ENCODE data around the gene SLC1A2. TPM values are rescaled to one million over a fixed set of nuclear protein-coding genes. Genes with fewer than 3 reads are reported as not detected.

Gene SLC1A2
- total and polyA plus RNA-seq, 11 donors: 0.80 to 23.5 (median 5.2) TPM

DNA sequence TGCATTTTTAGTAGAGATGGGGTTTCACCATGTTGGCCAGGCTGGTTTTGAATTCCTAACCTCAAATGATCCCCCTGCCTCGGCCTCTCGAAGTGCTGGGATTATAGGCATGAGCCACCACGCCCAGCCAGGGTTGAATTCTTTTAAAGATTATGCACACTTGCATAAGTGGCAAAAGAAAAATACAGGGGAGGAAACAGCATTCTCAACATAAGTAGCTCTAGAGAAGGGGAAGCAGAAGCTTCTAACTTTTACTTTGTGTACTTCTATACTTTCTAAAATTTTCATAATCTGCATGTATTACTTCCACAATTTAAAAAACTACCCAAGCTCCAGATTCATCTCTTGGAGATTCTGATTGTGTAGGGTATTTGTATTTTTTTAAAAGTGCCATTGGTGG lies 108.0 kb downstream of the SLC1A2 start:
- WGBS, 4 donors: 78 to 94% (median 93%) methylated on average over 3 of the region's 3 CpGs

DNA sequence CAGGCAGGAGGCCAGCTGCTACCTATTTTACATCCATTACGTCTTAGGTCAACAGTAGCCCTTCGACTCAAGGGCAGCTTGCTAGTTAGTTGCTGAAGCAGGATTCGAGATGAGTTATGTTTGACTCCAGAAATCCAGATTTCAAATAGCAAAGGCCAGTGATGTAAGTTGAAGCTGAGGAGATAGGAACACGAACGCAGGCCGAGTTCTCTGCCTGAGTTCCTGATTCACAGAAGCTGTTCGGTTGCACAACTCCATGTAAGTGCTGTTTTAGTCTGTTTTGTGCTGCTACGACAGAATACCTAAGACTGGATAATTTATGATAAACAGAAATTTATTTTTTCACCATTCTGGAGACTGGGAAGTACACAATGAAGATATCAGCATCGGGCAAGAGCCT lies 111.2 kb downstream of the SLC1A2 start:
- H3K9me3 ChIP-seq: no peaks in the 10 kb centered on the region
- H3K36me3 ChIP-seq: peaks cover 0 to 5% (median 0%) of the 10 kb centered on the region in 9 donors
- TF ChIP-seq CTCF (IDR thresholded peaks at IDR 0.05) (no peak), POLR2A (IDR thresholded peaks at IDR 0.05) (no peak)
- no peak for DNase-seq
- no peaks in the 10 kb centered on the region for H3K27me3 ChIP-seq
- peak overlapping the region in 1 of 12 donors; percentile 87 for H3K27ac ChIP-seq
- intact Hi-C loops (cut with DNase I): loop anchor here in 5 of 10 donors (5.0 to 10.0 kb wide), 5 partner anchors 57 to 386 kb away; no protein-coding TSS in a partner anchor
- peaks cover 0 to 79% (median 2%) of the 10 kb centered on the region in 12 donors for H3K4me1 ChIP-seq
- no peak for ATAC-seq
- no peak overlapping the region for H3K4me3 ChIP-seq
- 87 to 96% (median 94%) methylated on average over 9 of the region's 9 CpGs for WGBS, 4 donors

More for the DNA sequence above, 108.0 kb downstream of the SLC1A2 start:
- DNase-seq (no peak), ATAC-seq (no peak)
- Histone ChIP-seq H3K27ac (peak overlapping the region in 1 of 12 donors; percentile 77), H3K9me3 (no peaks in the 10 kb centered on the region), H3K4me1 (peaks cover 0 to 55% (median 0%) of the 10 kb centered on the region in 12 donors), H3K4me3 (no peak overlapping the region), H3K27me3 (no peaks in the 10 kb centered on the region), H3K36me3 (peaks cover 0 to 5% (median 0%) of the 10 kb centered on the region in 9 donors)
- TF ChIP-seq POLR2A (IDR thresholded peaks at IDR 0.05) (no peak), CTCF (IDR thresholded peaks at IDR 0.05) (no peak)
- intact Hi-C loops (cut with DNase I): no loop called here

DNA sequence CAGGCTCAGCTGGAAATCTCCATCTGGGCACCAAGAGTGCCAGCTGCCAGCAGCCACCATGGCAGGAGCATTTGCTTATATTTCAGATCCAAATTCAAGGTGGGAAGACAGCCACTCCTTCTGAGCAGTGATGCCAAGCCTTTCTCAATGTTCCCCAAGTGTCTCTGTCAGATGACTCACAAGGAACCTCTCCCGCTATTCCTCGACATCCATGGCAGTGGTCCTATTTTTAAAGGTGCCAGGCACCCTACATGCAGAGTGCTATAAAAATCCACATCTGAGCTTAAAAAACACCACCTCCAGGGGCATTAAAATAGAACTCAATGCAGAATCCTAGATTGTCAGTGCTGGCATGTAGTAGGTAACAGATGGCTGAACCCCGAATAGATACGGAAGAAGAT lies 112.1 kb downstream of the SLC1A2 start:
- Histone ChIP-seq H3K36me3 (peaks cover 0 to 2% (median 0%) of the 10 kb centered on the region in 9 donors), H3K9me3 (no peaks in the 10 kb centered on the region), H3K27ac (peak overlapping the region in 1 of 12 donors; percentile 87), H3K4me1 (peaks cover 0 to 75% (median 2%) of the 10 kb centered on the region in 12 donors), H3K4me3 (no peak overlapping the region), H3K27me3 (no peaks in the 10 kb centered on the region)
- TF ChIP-seq POLR2A (IDR thresholded peaks at IDR 0.05) (no peak), CTCF (IDR thresholded peaks at IDR 0.05) (no peak)
- no peak for ATAC-seq
- 86 to 98% (median 92%) methylated on average over 4 of the region's 4 CpGs for WGBS, 4 donors
- intact Hi-C loops (cut with DNase I): loop anchor here in 5 of 10 donors (5.0 to 10.0 kb wide), 5 partner anchors 58 to 385 kb away; no protein-coding TSS in a partner anchor
- no peak for DNase-seq

- WGBS, 4 donors: 72 to 80% (median 77%) methylated on average over 14 of the region's 14 CpGs
- intact Hi-C loops (cut with DNase I): loop anchor here in 5 of 10 donors (5.0 to 10.0 kb wide), 5 partner anchors 59 to 384 kb away; no protein-coding TSS in a partner anchor
- ATAC-seq (peak in 3 of 4 donors; percentile 48 to 60 (median 59)), DNase-seq (no peak)
- Histone ChIP-seq H3K27ac (peak overlapping the region in 1 of 12 donors; percentile 95), H3K36me3 (no peaks in the 10 kb centered on the region), H3K4me1 (peaks cover 0 to 70% (median 2%) of the 10 kb centered on the region in 12 donors), H3K4me3 (no peak overlapping the region), H3K9me3 (no peaks in the 10 kb centered on the region), H3K27me3 (no peaks in the 10 kb centered on the region)
- TF ChIP-seq CTCF (IDR thresholded peaks at IDR 0.05): peak in 9 of 12 donors; percentile 16 to 52 (median 23)
- TF ChIP-seq POLR2A (IDR thresholded peaks at IDR 0.05): no peak
Measured at GRCh38 chr11:35305670-35306382, 113.5 kb downstream of the SLC1A2 start.

All from heart left ventricle (tissue), 16 donors.